ENCODE measurements around the gene TTC8.

TTC8 gene

DNA sequence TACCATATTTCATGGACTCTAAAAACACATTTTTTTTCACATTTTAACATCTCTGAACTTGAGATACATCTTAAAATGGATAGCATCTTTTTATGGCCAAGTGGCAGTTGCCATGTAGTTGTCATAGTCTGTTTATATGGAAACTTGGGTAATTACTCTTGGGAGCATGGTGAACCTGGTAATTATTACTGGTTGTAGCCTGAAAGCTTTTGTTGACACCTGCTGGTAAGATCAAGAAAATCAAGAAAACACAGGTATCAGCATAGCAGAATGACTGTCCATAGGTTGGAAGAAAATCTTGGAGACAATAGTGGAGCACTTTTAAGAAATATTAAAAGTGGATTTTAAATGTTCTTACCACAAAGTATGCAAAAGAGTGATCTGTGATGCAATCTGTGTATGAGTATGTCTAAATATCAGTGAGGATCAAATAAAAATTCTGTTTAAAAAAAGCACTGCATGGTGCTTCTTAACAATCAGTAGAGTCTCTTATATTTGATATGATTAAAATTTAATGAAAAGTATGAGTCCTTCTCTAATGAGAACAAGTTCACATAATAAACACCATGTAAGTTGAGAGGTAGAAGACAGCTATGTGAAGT lies 44.2 kb downstream of the TTC8 start:
- peak; percentile 13 for DNase-seq (ENCODE audit: low spot score)

GRCh38 chr14:88870777-88871176 lies 46.3 kb downstream of the TTC8 start:
- DNase-seq (ENCODE audit: low spot score), result peak; percentile 27

- DNase-seq (ENCODE audit: low spot score), result peak; percentile 25
Measured at GRCh38 chr14:88871429-88871828, 47.0 kb downstream of the TTC8 start.

GRCh38 chr14:88872976-88873375 lies 48.5 kb downstream of the TTC8 start:
- peak; percentile 10 for DNase-seq (ENCODE audit: low spot score)

DNA sequence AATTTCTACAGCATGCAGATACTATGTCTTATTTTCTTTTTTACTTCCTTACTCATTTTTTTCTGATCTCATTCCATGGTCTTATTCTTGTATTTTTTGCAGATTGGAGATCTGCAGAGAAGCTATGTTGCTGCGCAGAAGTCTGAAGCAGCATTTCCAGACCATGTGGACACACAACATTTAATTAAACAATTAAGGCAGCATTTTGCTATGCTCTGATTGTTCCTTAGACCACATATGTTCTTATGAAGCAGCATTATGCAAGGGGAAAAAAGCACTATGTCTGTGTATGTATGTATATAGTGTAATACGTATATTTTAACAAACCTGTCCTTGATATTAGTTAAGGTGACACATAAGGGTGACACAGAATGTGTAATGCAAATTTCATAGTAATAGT lies 52.7 kb downstream of the TTC8 start:
- DNase-seq (ENCODE audit: low spot score), result no peak

GRCh38 chr14:88879022-88879421 lies 54.6 kb downstream of the TTC8 start:
- DNase-seq (ENCODE audit: low spot score), result no peak

DNA sequence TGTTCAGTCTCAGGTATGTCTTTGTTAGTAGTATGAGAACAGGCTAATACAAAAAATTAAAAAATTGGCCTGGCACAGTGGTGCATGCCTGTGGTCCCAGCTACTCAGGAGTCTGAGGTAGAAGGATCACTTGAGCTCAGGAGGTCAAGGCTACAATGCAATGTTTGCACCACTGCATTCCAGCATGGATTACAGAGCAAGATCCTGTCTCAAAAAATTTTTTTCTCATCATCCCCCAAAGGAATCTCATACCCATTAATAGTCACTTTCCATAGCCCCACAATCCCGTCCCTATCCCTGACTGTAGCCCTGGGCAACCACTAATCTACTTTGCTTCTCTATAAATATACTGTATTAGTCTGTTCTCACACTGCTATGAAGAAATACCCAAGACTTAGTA lies 57.8 kb downstream of the TTC8 start:
- DNase-seq (ENCODE audit: low spot score), result no peak

DNA sequence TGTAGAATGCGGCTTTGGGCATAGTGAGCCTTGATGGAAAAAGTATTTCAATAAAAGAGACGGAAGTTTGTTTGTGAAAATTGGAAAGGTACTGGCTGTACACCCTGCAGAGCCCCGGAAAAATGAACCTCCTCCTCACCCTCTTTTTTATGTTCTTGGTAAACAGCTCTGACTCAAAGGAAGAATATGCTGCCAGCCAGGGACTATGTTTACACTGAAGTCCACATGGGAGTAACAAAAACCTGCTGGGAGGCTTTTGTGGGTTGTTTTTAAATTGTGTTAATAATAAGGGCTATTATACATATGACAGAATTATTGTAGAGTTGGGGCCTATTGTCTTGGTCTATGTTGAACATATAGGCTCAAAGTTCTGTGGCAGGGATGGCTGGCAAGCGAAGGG lies 70.7 kb downstream of the TTC8 start:
- no peak for DNase-seq (ENCODE audit: low spot score)

DNA sequence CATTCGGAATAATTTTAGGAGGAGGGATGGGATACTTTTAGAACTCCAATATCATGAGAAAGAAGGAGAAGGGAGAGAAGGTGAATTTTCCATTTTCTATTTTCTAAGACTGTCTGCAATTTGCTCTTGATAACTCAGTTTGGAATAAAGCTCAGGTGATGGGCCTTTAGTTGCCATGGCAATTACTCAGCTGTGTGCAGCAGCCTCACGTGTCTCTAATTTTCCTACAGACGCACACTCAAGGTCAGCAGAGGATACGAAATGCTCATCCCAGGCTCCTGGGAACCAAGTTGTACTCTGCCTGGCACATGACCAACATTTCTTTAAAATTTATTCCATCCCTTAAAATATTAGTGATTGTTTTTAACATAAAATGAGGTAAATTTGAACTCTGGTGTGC lies 76.7 kb downstream of the TTC8 start:
- DNase-seq (ENCODE audit: low spot score), result no peak

GRCh38 chr14:88901991-88902390 lies 77.5 kb downstream of the TTC8 start:
- DNase-seq (ENCODE audit: low spot score), result no peak

GRCh38 chr14:88902850-88903249 lies 78.4 kb downstream of the TTC8 start:
- DNase-seq (ENCODE audit: low spot score), result no peak

GRCh38 chr14:88904206-88904647 lies 79.8 kb downstream of the TTC8 start:
- no peak for DNase-seq (ENCODE audit: low spot score)

GRCh38 chr14:88904864-88905263 lies 80.4 kb downstream of the TTC8 start:
- DNase-seq (ENCODE audit: low spot score), result no peak

- DNase-seq (ENCODE audit: low spot score), result no peak
Measured at GRCh38 chr14:88908216-88908615, 83.8 kb downstream of the TTC8 start.

GRCh38 chr14:88910386-88910785 lies 85.9 kb downstream of the TTC8 start:
- no peak for DNase-seq (ENCODE audit: low spot score)

DNA sequence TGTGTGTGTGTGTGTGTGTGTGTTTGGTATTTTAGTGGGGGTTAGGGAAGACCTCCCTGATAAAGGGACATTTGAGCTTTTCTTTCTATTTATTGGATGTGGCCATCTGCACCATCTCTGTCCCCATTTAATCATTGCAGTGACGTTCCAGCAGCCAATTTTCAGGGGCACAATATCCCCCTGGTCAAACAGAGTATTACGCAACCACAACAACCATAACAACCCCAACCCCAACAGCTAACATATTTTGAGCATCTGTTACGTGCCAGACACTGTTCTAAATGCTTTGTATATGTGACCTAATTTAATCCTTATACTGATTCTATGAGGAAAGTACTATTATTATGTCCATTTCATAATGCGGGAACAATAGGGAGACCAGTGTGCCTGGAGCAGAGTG lies 87.4 kb downstream of the TTC8 start:
- DNase-seq (ENCODE audit: low spot score), result no peak

GRCh38 chr14:88914956-88915355 lies 90.5 kb downstream of the TTC8 start:
- no peak for DNase-seq (ENCODE audit: low spot score)

GRCh38 chr14:88919502-88919901 lies 95.1 kb downstream of the TTC8 start:
- no peak for DNase-seq (ENCODE audit: low spot score)
